ENCODE results near the gene CHST8. TPM values are rescaled to one million over a fixed set of nuclear protein-coding genes. Genes with fewer than 3 reads are reported as not detected.

The CHST8 gene
- total RNA-seq, 4 donors from 2014 or later, result not detected

- H3K9me3 ChIP-seq, result no peaks in the 10 kb centered on the region
- H3K36me3 ChIP-seq, result no peaks in the 10 kb centered on the region
- no peak overlapping the region for H3K27ac ChIP-seq
- intact Hi-C loops (cut with DNase I; ENCODE audit: low total_unique reads), result no loop called here
- 70% methylated on average over 6 of the region's 7 CpGs; no CpG with 5 or more reads in 1 of the 2 donors for WGBS, 2 donors (ENCODE audit: low coverage in 1 of 2)
- DNase-seq, result no peak
- TF ChIP-seq CTCF (IDR thresholded peaks at IDR 0.05) (no peak), POLR2A (IDR thresholded peaks at IDR 0.05) (no peak), EP300 (IDR thresholded peaks at IDR 0.05; ENCODE audit: low read depth) (no peak), POLR2AphosphoS5 (IDR thresholded peaks at IDR 0.05) (no peak)
- no peak overlapping the region for H3K4me3 ChIP-seq
- no peaks in the 10 kb centered on the region for H3K4me1 ChIP-seq
- peaks cover 5% of the 10 kb centered on the region for H3K27me3 ChIP-seq
- in situ Hi-C loops (cut with MboI; ENCODE audit: low pct_ligation_motif_present in 1 of 4, low pct_unique_long_range_greater_than_20kb in 1 of 4, low sequenced_read_pairs in 3 of 4), result no loop called here
These were observed 102.9 kb downstream of the CHST8 start for GRCh38 chr19:33724721-33725060.

- in situ Hi-C loops (cut with MboI; ENCODE audit: low pct_ligation_motif_present in 1 of 4, low pct_unique_long_range_greater_than_20kb in 1 of 4, low sequenced_read_pairs in 3 of 4), result no loop called here
- Histone ChIP-seq H3K27me3 (peaks cover 5% of the 10 kb centered on the region), H3K4me1 (no peaks in the 10 kb centered on the region), H3K4me3 (no peak overlapping the region), H3K36me3 (no peaks in the 10 kb centered on the region), H3K27ac (no peak overlapping the region), H3K9me3 (no peaks in the 10 kb centered on the region)
- TF ChIP-seq EP300 (IDR thresholded peaks at IDR 0.05; ENCODE audit: low read depth), result no peak
- TF ChIP-seq POLR2AphosphoS5 (IDR thresholded peaks at IDR 0.05), result no peak
- no peak for TF ChIP-seq POLR2A (IDR thresholded peaks at IDR 0.05)
- no peak for TF ChIP-seq CTCF (IDR thresholded peaks at IDR 0.05)
- no peak for DNase-seq
- intact Hi-C loops (cut with DNase I; ENCODE audit: low total_unique reads), result no loop called here
- 64% methylated on average over 9 of the region's 9 CpGs; no CpG with 5 or more reads in 1 of the 2 donors for WGBS, 2 donors (ENCODE audit: low coverage in 1 of 2)
These were observed 103.8 kb downstream of the CHST8 start for GRCh38 chr19:33725567-33725966.

- peaks cover 5% of the 10 kb centered on the region for H3K27me3 ChIP-seq
- in situ Hi-C loops (cut with MboI; ENCODE audit: low pct_ligation_motif_present in 1 of 4, low pct_unique_long_range_greater_than_20kb in 1 of 4, low sequenced_read_pairs in 3 of 4) (no loop called here), intact Hi-C loops (cut with DNase I; ENCODE audit: low total_unique reads) (no loop called here)
- no peaks in the 10 kb centered on the region for H3K4me1 ChIP-seq
- 56% methylated on average over 12 of the region's 12 CpGs; no CpG with 5 or more reads in 1 of the 2 donors for WGBS, 2 donors (ENCODE audit: low coverage in 1 of 2)
- H3K36me3 ChIP-seq, result no peaks in the 10 kb centered on the region
- no peaks in the 10 kb centered on the region for H3K9me3 ChIP-seq
- H3K4me3 ChIP-seq, result no peak overlapping the region
- H3K27ac ChIP-seq, result no peak overlapping the region
- no peak for DNase-seq
- TF ChIP-seq POLR2AphosphoS5 (IDR thresholded peaks at IDR 0.05), result no peak
- TF ChIP-seq CTCF (IDR thresholded peaks at IDR 0.05), result no peak
- TF ChIP-seq EP300 (IDR thresholded peaks at IDR 0.05; ENCODE audit: low read depth), result no peak
- no peak for TF ChIP-seq POLR2A (IDR thresholded peaks at IDR 0.05)
These were observed 105.0 kb downstream of the CHST8 start for GRCh38 chr19:33726756-33727155.

GRCh38 chr19:33727331-33727998, 105.7 kb downstream of the CHST8 start:
- no peak for DNase-seq
- H3K27me3 ChIP-seq, result peaks cover 5% of the 10 kb centered on the region
- no peaks in the 10 kb centered on the region for H3K4me1 ChIP-seq
- TF ChIP-seq EP300 (IDR thresholded peaks at IDR 0.05; ENCODE audit: low read depth) (no peak), POLR2A (IDR thresholded peaks at IDR 0.05) (no peak), CTCF (IDR thresholded peaks at IDR 0.05) (no peak), POLR2AphosphoS5 (IDR thresholded peaks at IDR 0.05) (no peak)
- no peaks in the 10 kb centered on the region for H3K9me3 ChIP-seq
- no peaks in the 10 kb centered on the region for H3K36me3 ChIP-seq
- WGBS, 2 donors (ENCODE audit: low coverage in 1 of 2), result 59% methylated on average over 22 of the region's 24 CpGs; no CpG with 5 or more reads in 1 of the 2 donors
- no peak overlapping the region for H3K27ac ChIP-seq
- in situ Hi-C loops (cut with MboI; ENCODE audit: low pct_ligation_motif_present in 1 of 4, low pct_unique_long_range_greater_than_20kb in 1 of 4, low sequenced_read_pairs in 3 of 4) (no loop called here), intact Hi-C loops (cut with DNase I; ENCODE audit: low total_unique reads) (no loop called here)
- H3K4me3 ChIP-seq, result no peak overlapping the region
